ENCODE results near the gene SDK2.
"Not testable (repeated sequence)": the region's sequence is repeated elsewhere in the genome, so short reads cannot be mapped to it uniquely, and the experiment has no call there.

SDK2 gene

DNA sequence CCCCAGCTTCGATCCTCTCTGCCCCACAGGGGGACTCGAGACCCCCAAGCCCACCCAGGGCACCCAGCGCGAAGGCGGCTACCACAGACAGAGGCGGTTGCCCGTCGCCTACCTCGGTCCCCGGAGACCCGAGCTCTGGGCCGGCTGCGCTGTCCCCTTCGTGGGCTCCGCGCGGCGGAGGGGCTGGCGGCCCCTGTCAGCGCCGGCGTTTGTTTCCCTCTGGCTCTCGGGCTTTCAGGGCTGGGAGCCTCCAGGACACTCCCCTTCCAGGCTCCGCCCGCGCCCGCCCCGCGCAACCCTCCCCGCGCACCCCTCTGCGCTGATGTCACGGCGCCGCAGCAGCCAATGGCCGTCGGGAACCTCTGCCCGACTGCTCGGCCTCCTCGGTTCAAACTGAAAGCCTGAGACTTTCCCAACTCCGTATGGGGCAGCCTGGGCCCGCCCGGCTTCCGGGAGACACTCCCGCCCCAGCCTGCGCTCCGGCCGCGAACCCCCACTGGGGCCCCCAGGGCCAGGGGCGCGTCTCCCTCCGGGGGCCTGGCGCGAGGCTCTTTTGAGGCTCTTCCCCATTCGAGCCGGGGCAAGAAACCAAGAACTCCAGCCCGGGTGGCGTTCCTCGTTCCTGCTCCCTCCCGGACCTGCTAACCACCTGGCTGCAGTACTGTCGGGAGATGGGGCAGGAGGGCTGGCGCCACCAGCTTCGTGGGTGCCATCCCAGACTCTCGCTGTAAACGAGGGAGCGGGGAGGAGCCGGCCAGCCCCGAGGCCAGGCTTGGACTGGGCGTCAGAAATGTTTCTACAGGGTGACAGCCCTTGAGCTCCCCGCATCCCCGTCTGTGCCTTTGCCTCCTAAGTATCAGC lies 332.2 kb downstream of the SDK2 start, which contains the start of gene CDC42EP4:
CDC42EP4 (minus strand) TSS at position 221 of the 861 bp plus-strand sequence. CDS start 25,501 bp downstream, outside the sequence.
- DNase-seq = peak; percentile 86

DNA sequence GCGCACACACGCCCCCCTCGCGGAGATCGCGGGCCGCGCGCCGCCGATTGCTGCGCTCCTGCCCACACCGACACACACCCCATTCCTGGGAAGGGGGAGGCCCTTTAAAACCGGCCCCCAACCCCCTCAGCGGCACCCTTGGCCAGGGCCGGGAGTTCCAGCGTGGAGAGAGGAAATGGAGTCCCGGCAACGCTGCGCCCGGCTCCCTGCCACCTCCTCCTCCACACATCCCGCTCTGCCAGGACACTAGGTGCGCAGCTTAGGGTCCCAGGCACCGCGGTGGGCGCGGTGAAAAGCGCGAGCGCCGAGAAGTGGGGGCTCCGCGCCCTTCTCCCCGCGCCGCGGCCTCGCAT lies 332.8 kb downstream of the SDK2 start:
- no peak for DNase-seq

DNA sequence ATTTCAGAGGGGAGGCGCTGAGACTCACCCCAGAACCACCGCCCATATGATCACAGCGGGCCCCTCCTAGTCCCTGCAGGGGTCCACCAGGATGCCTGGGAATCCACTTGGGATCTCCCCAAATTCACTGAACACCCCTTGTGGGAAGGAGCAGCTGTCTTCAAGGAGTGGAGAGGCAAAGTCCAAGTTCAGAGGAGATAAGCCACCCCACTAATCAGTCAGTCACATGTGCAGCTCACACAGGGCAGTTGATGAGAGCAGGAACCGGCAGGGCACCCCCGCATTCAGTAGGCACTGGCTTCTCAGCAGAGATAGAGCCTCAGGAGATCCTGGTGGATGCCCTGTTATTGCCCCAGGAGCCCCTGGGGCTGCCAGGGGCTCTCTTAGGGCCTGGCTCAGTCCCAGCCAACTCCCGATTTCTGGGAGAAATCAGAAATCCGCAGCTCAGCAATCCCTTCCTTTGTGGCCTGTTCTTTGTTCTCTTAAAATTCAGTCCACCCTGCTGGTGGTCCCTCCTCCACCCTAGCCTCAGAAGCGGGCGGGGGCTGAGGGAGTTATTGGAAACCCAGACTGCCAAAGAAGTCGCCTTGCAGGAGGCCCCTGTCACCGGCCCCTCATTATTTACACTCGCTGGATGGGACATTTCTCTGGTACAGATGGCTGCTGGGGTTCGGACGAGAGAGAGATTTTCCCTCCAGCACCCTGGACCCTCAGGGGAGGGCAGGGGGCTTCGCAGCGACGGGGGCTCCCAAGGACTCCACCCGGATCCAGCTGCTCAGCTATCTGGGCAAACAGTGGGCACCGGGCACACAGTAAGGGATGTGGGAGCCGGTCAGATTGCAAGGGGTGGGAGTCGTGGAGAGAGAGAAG lies 334.3 kb downstream of the SDK2 start:
- no peak for DNase-seq

DNA sequence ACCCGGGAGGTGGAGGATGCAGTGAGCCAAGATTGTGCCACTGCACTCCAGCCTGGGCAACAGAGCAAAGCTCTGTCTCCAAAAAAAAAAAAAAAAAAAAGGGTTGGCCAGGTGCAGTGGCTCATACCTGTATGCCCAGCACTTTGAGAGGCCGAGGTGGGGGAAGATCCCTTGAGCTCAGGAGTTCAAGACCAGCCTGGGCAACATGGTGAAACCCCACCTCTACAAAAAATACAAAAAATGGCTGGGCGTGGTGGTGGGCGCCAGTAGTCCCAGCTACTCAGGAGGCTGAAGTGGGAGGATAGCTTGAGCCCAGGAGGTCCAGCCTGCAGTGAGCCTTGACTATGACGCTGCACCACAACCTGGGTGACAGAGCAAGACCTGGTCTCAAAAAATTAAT lies 335.3 kb downstream of the SDK2 start:
- DNase-seq = not testable (repeated sequence)

DNA sequence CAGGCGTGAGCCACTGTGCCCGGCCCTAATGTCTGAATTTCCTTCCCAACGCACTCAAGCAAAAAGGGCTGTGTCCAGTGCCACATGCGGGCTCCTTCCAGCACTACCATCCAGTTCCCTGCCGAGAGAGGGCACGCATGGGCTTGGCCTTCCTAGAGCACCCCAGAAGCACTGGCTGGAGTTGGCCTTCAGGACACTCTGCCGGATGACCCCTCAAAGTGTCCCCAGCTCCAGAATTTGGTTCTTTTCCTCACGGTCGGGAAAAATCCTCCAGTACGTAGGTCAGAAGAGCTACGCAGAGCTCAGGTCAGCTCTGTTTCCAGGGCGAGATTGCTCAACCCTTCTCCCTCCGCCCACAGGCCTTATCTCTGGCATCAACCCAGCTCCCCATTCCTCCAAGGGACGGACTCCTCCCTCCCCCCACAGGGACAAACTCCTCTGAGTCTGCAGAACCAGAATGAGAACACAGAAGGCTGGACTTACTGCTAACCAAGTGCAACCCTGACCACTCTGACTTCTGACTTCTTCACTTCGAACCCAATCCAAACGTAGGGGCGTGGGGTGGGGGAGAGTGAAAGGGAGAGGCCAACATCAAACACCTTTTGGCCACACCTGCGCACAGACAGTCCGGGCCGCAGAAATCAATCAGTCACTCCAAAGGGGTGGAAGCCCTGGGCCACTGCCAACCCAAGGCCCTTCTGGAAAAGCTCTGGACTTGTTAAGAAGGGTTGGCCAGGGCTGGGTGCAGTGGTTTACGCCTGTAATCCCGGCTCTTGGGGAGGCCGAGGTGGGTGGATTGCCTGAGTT lies 336.0 kb downstream of the SDK2 start:
- no peak for DNase-seq

DNA sequence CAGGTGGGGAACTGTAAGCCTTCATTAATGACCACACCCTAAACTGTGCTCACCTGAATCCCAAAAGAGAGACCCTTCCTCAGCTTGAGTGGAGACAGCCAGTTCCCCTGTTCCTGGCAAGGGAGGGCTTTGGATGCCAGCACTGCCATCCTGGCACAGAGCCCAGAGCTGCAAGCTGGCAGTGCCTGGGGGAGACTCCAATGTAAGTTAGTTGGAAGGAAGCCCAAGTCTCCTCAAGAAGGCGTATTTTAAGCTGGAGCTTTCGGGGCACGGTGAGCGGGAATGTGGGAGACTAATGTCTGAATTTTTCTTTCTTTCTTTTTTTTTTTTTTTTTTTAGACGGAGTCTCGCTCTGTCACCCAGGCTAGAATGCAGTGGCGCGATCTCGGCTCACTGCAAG lies 337.1 kb downstream of the SDK2 start:
- DNase-seq = no peak

DNA sequence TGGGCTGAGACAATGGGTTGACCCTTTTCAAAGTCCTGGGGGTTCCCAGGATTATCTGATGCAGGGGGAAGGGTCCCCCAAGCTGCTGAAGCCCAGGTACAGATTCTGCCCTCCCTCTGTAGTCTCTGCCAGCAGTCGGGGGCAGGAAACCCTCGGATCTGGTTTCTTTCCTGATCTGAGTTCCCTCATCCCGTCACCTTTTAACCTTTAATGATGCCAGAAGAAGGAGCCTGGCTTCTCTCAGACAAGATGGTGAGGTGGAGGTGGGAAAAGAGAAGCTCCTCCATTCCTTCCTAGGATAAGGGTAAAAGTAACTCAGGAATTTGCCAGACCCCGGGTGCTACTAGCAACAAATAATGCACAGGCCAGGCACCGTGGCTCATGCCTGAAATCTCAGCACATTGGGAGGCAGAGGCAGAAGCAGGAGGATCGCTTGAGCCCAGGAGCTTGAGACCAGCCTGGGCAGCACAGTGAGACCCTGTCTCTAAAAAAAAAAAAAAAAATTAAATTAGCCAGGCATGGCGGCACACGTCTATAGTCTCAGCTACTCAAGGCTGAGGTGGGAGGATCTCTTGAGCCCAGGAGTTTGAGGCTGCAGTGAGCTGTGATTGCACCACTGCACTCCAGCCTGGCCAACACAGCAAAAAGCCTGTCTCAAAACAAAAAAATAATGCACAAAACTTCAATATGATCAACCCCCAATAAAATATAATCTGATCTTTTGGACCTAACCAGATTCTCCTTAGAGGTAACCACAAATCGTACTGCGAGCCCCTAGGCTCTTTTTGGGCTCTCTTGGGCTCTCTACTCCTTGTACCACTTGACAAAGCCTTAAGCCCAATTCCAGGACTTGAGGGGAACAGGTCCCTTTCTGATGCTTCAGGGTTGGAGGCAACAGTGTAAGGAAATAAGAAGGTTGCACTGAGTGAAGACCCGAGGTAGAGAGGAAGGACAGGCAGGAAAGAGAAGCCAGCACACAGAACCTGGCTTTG lies 338.1 kb downstream of the SDK2 start:
- DNase-seq = no peak

DNA sequence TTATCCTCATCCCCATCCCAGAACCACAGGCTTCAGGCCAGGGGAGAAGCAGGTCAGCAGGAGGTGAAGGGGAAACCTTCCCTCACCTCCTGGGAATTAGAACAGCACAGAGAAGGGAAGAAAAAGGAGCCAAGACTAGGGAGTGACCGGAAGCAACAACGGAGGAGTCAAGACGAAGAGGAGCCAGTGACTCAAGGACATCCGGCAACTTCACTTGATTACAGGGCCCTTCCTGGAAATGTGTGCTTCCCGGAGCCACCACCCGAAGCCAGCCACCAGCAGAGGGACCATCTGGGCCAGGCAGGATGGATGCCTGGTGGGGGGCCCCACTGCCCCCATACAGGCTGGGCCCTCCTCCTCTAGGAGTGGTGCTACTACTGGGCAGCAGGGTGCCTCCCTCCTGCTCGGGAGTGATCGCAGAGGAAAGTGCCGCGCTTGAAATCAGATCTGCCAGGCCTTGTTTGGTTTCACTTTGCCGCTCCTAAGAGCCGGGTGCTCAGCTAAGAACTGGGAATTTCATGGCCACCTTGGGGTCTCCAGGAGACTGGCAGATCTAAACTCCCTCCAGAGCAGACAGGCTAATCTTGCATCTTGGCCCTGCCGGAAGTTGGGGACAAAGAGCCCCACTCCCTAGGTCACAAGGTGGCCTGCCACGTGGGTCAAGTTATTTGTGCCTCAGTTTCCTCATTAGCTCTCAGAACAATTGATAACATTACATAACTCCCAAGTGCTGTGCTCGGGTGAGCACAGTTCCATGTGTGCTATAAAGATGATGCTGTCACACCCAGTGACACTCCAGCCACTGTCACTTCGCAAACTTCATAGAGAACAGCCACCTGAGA lies 339.1 kb downstream of the SDK2 start:
- no peak for DNase-seq

DNA sequence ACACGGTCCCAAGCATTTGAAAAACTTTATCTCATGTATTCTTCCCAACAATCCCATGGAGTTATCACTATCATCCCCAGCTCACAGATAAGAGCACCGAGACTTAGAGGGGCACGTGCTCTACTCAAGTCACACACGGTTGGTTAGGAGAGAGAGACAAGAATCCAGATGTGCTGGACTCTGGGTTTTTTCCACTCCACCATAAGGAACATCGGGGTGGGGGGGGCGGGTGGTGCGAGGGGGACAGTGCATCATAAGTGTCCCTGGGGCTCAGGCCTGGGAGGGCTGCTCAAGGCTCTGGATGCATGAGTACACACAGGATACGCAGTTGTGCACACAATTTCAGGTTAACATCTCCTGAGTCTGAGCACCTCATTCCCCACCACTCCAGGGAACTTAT lies 339.8 kb downstream of the SDK2 start:
- no peak for DNase-seq

DNA sequence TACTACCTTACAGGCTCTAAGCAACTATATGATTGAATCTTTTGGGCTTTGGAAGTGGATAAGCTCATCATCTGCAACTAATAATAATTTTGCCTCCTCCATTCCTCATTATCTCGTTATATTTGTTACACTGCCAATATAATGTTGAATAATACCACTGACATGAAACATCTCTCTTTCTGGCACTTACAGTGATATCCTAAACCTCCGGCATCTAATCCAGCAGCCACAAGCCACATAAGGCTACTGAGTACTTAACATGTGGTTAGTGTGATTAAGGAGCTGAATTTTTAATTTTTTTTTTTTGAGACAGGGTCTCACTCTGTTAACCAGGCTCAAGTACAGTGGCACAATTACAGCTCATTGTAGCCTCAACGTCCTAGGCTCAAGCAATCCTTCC lies 342.1 kb downstream of the SDK2 start:
- DNase-seq = no peak

DNA sequence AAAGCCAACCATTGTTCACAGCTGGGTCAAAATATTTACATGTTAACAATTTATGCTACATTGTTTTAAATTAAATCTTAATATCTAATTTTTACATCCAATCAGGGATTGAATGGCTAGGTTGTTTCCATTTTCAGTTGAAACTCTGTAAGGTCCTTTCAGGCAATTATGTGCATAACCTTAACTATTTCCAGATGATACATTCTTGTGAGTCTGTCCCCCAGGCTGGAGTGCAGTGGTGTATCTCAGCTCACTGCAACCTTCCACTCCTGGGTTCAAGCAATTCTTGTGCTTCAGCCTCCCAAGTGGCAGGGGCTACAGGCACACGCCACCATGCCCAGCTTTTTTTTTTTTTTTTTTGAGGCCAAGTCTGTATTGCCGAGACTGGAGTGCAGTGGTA lies 342.9 kb downstream of the SDK2 start:
- DNase-seq = no peak

DNA sequence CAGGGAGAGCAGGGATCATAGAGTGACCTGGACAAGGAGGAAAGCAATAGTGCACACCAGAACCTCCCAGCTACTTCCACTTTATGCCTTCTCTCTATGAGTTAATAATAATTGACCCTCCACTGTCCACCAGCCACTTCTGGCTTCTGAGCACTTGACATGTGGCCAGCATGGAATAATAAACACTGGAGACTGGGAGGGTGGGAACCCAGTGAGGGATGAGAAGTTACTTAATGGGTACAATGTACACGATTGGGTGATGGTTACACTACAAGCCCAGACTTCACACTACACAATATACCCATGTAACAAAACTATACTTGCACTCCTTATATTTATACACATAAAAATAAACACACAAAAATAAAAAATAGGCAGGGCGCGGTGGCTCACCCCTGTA lies 343.9 kb downstream of the SDK2 start:
- no peak for DNase-seq

DNA sequence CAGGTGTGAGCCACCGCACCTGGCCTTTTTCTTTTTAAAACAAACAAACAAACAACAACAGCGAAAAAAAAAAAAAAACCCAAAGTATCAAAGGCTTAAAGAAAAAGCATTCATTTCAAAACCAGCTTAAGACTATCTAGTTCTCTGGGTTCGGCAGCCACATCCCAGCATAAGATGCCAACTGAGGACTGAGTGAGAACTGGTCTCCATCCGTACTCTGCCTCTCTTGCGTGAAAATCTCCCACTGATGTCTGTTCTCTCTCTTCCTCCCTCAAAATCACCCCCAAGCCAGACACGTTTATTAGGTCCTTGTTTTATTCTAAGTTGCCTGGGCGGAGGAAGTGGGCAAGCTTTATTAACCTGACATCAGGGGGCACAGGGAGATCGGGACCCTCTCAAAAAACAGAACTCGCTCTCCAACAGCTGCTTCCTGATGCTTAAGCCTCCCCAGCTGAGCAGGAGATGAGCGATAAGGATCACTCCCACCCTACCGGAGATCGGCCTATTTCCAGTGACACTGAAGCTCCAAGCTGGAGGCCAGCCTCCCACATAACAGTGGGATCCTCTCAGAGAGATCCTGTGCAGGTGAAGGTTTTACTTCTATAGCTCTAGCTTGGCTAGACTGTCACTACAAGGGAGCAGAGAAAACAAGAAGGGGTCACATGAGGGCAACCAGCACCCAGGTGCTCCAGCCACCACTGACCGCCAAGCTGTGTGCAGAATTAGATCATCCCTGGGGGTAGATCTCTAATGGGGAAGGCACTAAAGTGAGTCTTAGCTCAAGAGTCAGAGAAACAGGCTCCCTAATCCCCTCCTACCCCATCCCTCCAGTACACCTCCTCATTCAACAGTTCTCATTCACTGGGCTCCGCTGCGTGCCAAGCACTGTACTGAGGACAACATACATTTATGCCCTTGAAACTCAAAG lies 346.0 kb downstream of the SDK2 start:
- no peak for DNase-seq

DNA sequence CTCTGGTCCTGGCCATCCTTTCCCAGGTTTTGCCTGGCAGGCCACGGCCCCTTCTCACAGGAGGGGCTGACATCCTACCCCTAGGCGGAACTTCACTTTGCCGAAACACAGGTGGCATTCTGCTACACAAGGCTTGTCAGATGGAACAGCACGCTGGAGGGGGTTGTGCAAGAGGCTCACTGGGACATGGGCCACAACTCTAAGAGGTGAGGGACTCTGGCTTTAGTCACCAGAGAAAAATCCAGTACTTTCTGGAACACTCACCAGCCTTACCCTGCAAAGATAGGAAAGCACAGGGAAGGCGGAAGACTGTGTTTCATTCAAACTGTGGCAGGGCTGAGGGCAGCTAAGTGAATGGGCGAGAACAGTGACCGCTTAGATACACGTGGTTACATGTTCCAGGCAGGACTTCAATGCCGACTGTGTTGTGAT lies 350.7 kb downstream of the SDK2 start:
- DNase-seq = no peak

DNA sequence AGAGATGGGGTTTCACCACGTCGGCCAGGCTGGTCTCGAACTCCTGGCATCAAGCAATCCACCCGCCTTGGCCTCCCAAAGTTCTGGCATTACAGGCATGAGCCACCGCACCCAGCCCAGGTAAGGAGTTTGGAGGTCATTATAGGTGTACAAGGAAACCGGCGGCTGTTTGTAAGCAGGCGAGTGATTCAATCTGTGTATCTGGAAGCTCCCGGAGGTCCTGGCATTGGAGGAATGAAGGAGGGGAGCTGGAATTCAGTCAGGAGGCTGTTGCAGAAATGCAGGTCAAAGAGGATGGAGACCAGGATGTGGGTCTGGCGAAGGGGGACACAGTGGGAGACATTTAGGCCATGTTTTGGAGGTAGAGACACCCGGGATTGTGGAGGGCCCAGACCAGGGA lies 351.2 kb downstream of the SDK2 start:
- DNase-seq = no peak

DNA sequence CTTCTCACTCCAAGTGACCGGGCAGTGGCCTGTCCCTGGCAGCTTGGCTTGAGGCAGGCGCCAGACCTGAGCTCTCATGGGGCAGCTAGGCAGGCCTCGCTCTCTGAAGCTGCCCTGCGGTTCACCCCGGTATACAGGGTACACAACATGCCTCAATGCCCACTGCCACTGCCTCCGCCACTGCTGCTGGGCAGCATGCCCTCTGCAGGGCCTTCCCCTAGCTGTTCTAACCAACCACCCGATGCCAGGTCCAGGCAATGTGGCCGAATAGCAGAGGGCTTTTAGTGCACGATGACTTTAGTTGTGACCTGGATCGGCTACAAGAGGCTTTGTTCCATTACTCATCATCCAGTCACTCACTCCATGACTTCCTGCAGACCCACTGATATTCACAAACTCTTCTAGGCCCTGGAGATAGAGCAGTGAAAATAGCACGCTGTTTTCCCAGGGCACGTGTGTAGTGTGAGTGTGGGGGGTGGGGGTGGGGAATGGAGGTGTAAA lies 352.2 kb downstream of the SDK2 start:
- no peak for DNase-seq

DNA sequence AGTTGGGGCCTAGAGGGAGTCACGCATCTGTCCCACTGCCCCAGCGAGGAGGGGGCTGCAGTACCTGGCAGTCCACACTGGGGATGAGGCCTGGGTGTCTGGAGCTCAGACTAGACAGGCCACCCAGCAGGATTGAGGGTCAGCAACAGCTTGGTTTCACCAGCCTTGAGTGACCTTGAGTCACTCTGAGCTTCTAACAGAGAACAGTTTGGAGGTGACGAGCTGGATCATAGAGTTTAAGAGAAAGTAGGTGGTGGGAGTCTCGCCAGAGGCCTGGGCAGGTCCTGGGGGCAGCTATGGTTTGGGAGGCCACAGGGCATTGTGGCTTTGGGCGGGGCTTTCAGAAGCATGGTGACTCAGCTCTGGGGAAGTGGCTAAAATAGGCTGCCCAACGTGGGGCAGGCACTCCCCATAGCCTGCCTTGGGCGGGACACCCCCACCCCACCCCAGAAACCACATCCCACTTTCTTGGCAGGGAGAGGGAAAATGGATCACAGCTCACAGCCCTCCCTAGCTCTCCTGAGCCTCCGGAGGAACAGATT lies 352.9 kb downstream of the SDK2 start:
- peak; percentile 5 for DNase-seq

DNA sequence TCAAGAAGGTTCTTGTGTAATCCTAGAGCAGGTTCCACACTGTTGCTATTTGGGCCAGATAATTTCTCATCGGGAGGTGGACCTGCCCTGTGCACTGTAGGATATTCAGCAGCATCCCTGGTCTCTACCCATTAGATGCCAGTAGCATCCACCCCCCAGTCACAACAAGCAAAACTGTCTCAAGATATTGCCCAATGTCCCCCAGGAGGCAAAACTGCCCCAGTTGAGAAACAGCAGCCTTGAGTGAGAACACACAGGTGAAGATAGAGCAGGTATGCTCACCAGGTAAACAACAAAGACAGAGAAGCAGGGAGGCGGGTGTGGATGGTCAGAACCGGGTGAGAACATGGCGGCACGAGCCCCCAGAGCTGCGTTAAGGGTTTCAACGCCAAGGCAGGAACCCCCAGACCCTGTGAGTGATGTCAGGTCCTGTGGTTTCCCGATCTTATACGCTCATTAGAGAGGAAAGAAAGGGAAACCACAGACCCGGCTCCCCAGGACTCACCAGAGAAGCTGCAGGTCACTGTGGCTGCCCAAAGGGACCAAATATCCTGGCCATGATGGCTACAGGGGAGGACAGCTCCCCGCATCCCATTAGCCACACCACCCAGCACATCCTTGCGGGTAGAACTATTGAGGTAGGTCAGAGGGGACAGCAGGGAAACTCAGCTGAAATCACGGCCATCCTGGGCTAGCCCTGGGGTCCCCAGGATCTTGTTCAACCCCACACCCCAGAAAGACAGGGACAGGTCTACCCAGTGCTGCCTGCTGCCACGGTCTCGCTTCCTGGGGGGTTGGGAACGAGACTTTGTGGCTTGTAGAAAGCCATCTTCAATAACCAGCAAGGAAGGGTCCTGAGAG lies 353.6 kb downstream of the SDK2 start:
- DNase-seq = no peak
